HG03571 (cell line): ENCODE measurements around the gene CD274.
"Not testable (repeated sequence)": the region's sequence is repeated elsewhere in the genome, so short reads cannot be mapped to it uniquely, and the experiment has no call there.

Experiments
- ATAC-seq: cut with Tn5 transposase; IDR thresholded peaks from one replicate; pipeline ENCODE4 v1.9.1; 2021; ENCODE audit not compliant: unreplicated experiment

The CD274 gene

GRCh38 chr9:5450359-5451091 lies at the start of gene CD274:
TSS of gene CD274 (plus strand) at chr9:5450542. CDS start at chr9:5456114, 5,572 bp downstream.
- peak; percentile 60 for ATAC-seq

GRCh38 chr9:5402217-5402616 lies 48.1 kb upstream of the CD274 start:
- ATAC-seq = no peak

- no peak for ATAC-seq
Observed at GRCh38 chr9:5408596-5408995, 41.7 kb upstream of the CD274 start.

GRCh38 chr9:5416953-5417352 lies 33.4 kb upstream of the CD274 start:
- no peak for ATAC-seq

- no peak for ATAC-seq
Observed at GRCh38 chr9:5418481-5418880, 31.9 kb upstream of the CD274 start.

GRCh38 chr9:5419987-5420386 lies 30.4 kb upstream of the CD274 start:
- ATAC-seq = no peak

- ATAC-seq = no peak
Observed at GRCh38 chr9:5421163-5421562, 29.2 kb upstream of the CD274 start.

GRCh38 chr9:5422276-5422675 lies 28.1 kb upstream of the CD274 start:
- no peak for ATAC-seq

- ATAC-seq = no peak
Observed at GRCh38 chr9:5425006-5425628, 25.2 kb upstream of the CD274 start.

GRCh38 chr9:5427005-5427404 lies 23.3 kb upstream of the CD274 start:
- no peak for ATAC-seq

- no peak for ATAC-seq
Observed at GRCh38 chr9:5428172-5428571, 22.2 kb upstream of the CD274 start.

- no peak for ATAC-seq
Observed at GRCh38 chr9:5428794-5429528, 21.4 kb upstream of the CD274 start.

- no peak for ATAC-seq
Observed at GRCh38 chr9:5429873-5430564, 20.3 kb upstream of the CD274 start.

GRCh38 chr9:5430912-5431311 lies 19.4 kb upstream of the CD274 start:
- ATAC-seq = no peak

GRCh38 chr9:5432890-5433289 lies 17.5 kb upstream of the CD274 start:
- ATAC-seq = not testable (repeated sequence)

GRCh38 chr9:5433328-5433727 lies 17.0 kb upstream of the CD274 start:
- ATAC-seq = not testable (repeated sequence)

GRCh38 chr9:5433841-5434810 lies 16.2 kb upstream of the CD274 start:
- not testable (repeated sequence) for ATAC-seq

GRCh38 chr9:5435912-5436311 lies 14.4 kb upstream of the CD274 start:
- ATAC-seq = no peak

- no peak for ATAC-seq
Observed at GRCh38 chr9:5436441-5436840, 13.9 kb upstream of the CD274 start.
